DOHH2 (cell line): ENCODE results near the gene DDIAS.
"Not testable (repeated sequence)": the region's sequence is repeated elsewhere in the genome, so short reads cannot be mapped to it uniquely, and the experiment has no call there.

ENCODE experiments used
- H3F3A ChIP-seq: fragments of 200-600 bp; sonication (generic), shearing (Covaris generic); 2 replicates; pipeline ENCODE4 v1.6.0; 2016; ENCODE audit warnings: antibody characterized with exemption, mild to moderate bottlenecking; ENCODE audit not compliant: control insufficient read depth, insufficient read depth
- H3K27ac ChIP-seq: fragments of 200-600 bp; sonication (generic); 2 replicates; pipeline ENCODE4 v1.5.1; 2014; ENCODE audit warnings: low read depth, mild to moderate bottlenecking, low read length, moderate library complexity
- H3K27me3 ChIP-seq: fragments of 200-600 bp; sonication (generic); 2 replicates; pipeline ENCODE4 v1.6.1; 2014; ENCODE audit warnings: mild to moderate bottlenecking, low read length, mixed read lengths; ENCODE audit not compliant: control insufficient read depth
- H3K36me3 ChIP-seq: fragments of 200-600 bp; sonication (generic); 2 replicates; pipeline ENCODE4 v1.6.1; 2014; ENCODE audit warnings: mild to moderate bottlenecking, low read length, moderate library complexity, mixed read lengths; ENCODE audit not compliant: control insufficient read depth
- H3K4me1 ChIP-seq: fragments of 200-600 bp; sonication (generic); 2 replicates; pipeline ENCODE4 v1.6.1; 2014; ENCODE audit warnings: mild to moderate bottlenecking, low read length, mixed read lengths; ENCODE audit not compliant: control insufficient read depth
- H3K4me2 ChIP-seq: fragments of 200-600 bp; sonication (generic); 2 replicates; pipeline ENCODE4 v1.6.0; 2014; ENCODE audit warnings: mild to moderate bottlenecking, low read length, moderate library complexity
- H3K4me3 ChIP-seq: fragments of 200-600 bp; sonication (generic); 2 replicates; pipeline ENCODE4 v1.5.1; 2014; ENCODE audit warnings: mild to moderate bottlenecking, low read length, mixed read lengths
- H3K79me2 ChIP-seq: fragments of 200-600 bp; sonication (generic); 2 replicates; pipeline ENCODE4 v1.6.1; 2014; ENCODE audit warnings: mild to moderate bottlenecking, low read length, mixed read lengths; ENCODE audit not compliant: control insufficient read depth
- H3K9me2 ChIP-seq: fragments of 200-600 bp; sonication (generic); replicated peaks from 2 replicates; pipeline ENCODE4 v1.6.1; 2014; ENCODE audit warnings: mild to moderate bottlenecking, low read length, mixed read lengths; ENCODE audit not compliant: control insufficient read depth
- H3K9me3 ChIP-seq: fragments of 200-600 bp; sonication (generic); 2 replicates; pipeline ENCODE4 v1.6.1; 2014; ENCODE audit warnings: antibody characterized with exemption, low read length, mixed read lengths; ENCODE audit not compliant: control insufficient read depth, insufficient read depth
- H4K20me1 ChIP-seq: fragments of 200-600 bp; sonication (generic); 2 replicates; pipeline ENCODE4 v1.6.0; 2014; ENCODE audit warnings: low read depth, mild to moderate bottlenecking, antibody characterized with exemption, low read length, moderate library complexity; ENCODE audit not compliant: control insufficient read depth, insufficient read depth
- CTCF ChIP-seq: fragments of 200-600 bp; sonication (generic); IDR thresholded peaks from one replicate; pipeline ENCODE4 v1.5.1; 2014; ENCODE audit warnings: antibody characterized with exemption, mild to moderate bottlenecking, low read depth, low read length; ENCODE audit not compliant: poor library complexity, severe bottlenecking
- EZH2phosphoT487 ChIP-seq: fragments of 200-600 bp; sonication (generic); IDR thresholded peaks from 2 replicates; pipeline ENCODE4 v1.6.1; 2017; ENCODE audit warnings: borderline replicate concordance, mild to moderate bottlenecking, antibody characterized with exemption, low read length, moderate library complexity, mixed read lengths

The DDIAS gene

GRCh38 chr11:82959987-82960778, 58.6 kb downstream of the DDIAS start:
- Histone ChIP-seq H4K20me1 (no peaks in the 10 kb centered on the region), H3K27ac (peak overlapping the region; percentile 34), H3K27me3 (no peaks in the 10 kb centered on the region), H3K4me3 (peak overlapping the region; percentile 43), H3K36me3 (peaks cover 7% of the 10 kb centered on the region; the same call in 1 of the 2 replicates), H3K9me3 (0 out of 2 replicates have a peak, but pooled peaks cover 3% of the 10 kb centered on the region), H3F3A (peaks cover 17% of the 10 kb centered on the region; the same call in 1 of the 2 replicates), H3K9me2 (no peaks in the 10 kb centered on the region), H3K4me1 (peaks cover 55% of the 10 kb centered on the region), H3K79me2 (no peaks in the 10 kb centered on the region), H3K4me2 (peak overlapping the region; percentile 64)
- TF ChIP-seq CTCF = no peak
- no peak for TF ChIP-seq EZH2phosphoT487

GRCh38 chr11:82960779-82961143, 59.2 kb downstream of the DDIAS start:
- no peaks in the 10 kb centered on the region for H3K9me2 ChIP-seq
- H3K36me3 ChIP-seq = peaks cover 7% of the 10 kb centered on the region; the same call in 1 of the 2 replicates
- H3K4me3 ChIP-seq = peak overlapping the region; percentile 43; the same call in 1 of the 2 replicates
- peaks cover 17% of the 10 kb centered on the region; the same call in 1 of the 2 replicates for H3F3A ChIP-seq
- H3K79me2 ChIP-seq = no peaks in the 10 kb centered on the region
- no peaks in the 10 kb centered on the region for H3K27me3 ChIP-seq
- TF ChIP-seq EZH2phosphoT487 = no peak
- no peak for TF ChIP-seq CTCF
- H3K4me1 ChIP-seq = peaks cover 49% of the 10 kb centered on the region
- H3K27ac ChIP-seq = peak overlapping the region; percentile 34
- H3K9me3 ChIP-seq = 0 out of 2 replicates have a peak, but pooled peaks cover 3% of the 10 kb centered on the region
- peak overlapping the region; percentile 64 for H3K4me2 ChIP-seq
- H4K20me1 ChIP-seq = no peaks in the 10 kb centered on the region

GRCh38 chr11:82962021-82962420, 60.5 kb downstream of the DDIAS start:
- H3K4me3 ChIP-seq, H3K9me3 ChIP-seq, H3K4me2 ChIP-seq, H3K36me3 ChIP-seq, H3K9me2 ChIP-seq, H3K27ac ChIP-seq, H3K79me2 ChIP-seq, H3K27me3 ChIP-seq, H4K20me1 ChIP-seq: not testable (repeated sequence)
- peaks cover 37% of the 10 kb centered on the region for H3K4me1 ChIP-seq
- H3F3A ChIP-seq = peaks cover 17% of the 10 kb centered on the region; the same call in 1 of the 2 replicates

GRCh38 chr11:82967381-82967780, 65.8 kb downstream of the DDIAS start:
- Histone ChIP-seq H3K9me2 (no peaks in the 10 kb centered on the region), H3K36me3 (peaks cover 7% of the 10 kb centered on the region), H4K20me1 (no peaks in the 10 kb centered on the region), H3K27ac (no peak overlapping the region), H3K4me3 (no peak overlapping the region), H3K79me2 (no peaks in the 10 kb centered on the region), H3F3A (peaks cover 8% of the 10 kb centered on the region), H3K4me2 (no peak overlapping the region), H3K27me3 (no peaks in the 10 kb centered on the region), H3K4me1 (peaks cover 28% of the 10 kb centered on the region), H3K9me3 (peaks cover 6% of the 10 kb centered on the region; the same call in 1 of the 2 replicates)
- no peak for TF ChIP-seq EZH2phosphoT487
- TF ChIP-seq CTCF = no peak
